HFFc6 (cell line): Measurements from ENCODE around the gene FBXO48. TPM values are rescaled to one million over a fixed set of nuclear protein-coding genes. Genes with fewer than 3 reads are reported as not detected.
A peak's percentile ranks its signal among the peaks of the same experiment; 100 is the strongest.

Experiments used
- DNase-seq: peaks from one replicate; pipeline ENCODE4 v3.0.0-alpha.2; 2018
- H3K27ac Mint-ChIP-seq: 2 replicates; pipeline ENCODE4 v1.8.0; 2020; ENCODE audit warnings: mild to moderate bottlenecking, mixed read lengths
- H3K27me3 Mint-ChIP-seq: 2 replicates; pipeline ENCODE4 v1.8.0; 2021; ENCODE audit warnings: mild to moderate bottlenecking, moderate library complexity, mixed read lengths; ENCODE audit not compliant: insufficient read depth
- H3K36me3 Mint-ChIP-seq: 2 replicates; pipeline ENCODE4 v1.8.0; 2021; ENCODE audit warnings: low read depth, mixed read lengths
- H3K4me1 Mint-ChIP-seq: 2 replicates; pipeline ENCODE4 v1.8.0; 2020; ENCODE audit warnings: low read depth, mixed read lengths
- H3K4me3 Mint-ChIP-seq: 2 replicates; pipeline ENCODE4 v1.8.0; 2020; ENCODE audit warnings: mild to moderate bottlenecking, moderate library complexity, mixed read lengths
- H3K9me3 Mint-ChIP-seq: 2 replicates; pipeline ENCODE4 v1.8.0; 2020; ENCODE audit warnings: mild to moderate bottlenecking, mixed read lengths
- long read RNA-seq: library from polyadenylated mRNA; unstranded; transcript quantifications from one replicate; pipeline ENCODE4 v2.0.0, GENCODE V29; 2019
- total RNA-seq, 6 experiments: library from RNA; stranded (reverse); fragmentation: NEBNext Ultra II Directional; extraction: Animal tissue kit (Norgen Biotek cat#: 25700); gene quantifications; 2 replicates in 1 of 6; 3 replicates in 5 of 6; pipeline ENCODE4 v1.2.3, GENCODE V29; 2021
- TF ChIP-seq, protein P1 (sequence below): fragments of 200-600 bp; sonication (generic); IDR thresholded peaks from 2 replicates; pipeline ENCODE4 v1.5.0; 2021; ENCODE audit warnings: antibody characterized with exemption, mild to moderate bottlenecking

Gene FBXO48, protein sequence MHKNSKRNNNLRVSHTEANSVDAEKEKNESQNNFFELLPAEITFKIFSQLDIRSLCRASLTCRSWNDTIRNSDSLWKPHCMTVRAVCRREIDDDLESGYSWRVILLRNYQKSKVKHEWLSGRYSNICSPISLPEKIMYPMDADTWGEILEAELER
- under 1 TPM; 0.40 to 0.85 (median 0.72) TPM for total RNA-seq
- long read RNA-seq, full-length matches to known transcripts = 1 of 1 reads
- long read RNA-seq, partial matches to known transcripts = 0 of 1 reads
- long read RNA-seq, other reads (novel, unspliced or antisense) = 0 of 1 reads

- TF ChIP-seq, protein P1, sequence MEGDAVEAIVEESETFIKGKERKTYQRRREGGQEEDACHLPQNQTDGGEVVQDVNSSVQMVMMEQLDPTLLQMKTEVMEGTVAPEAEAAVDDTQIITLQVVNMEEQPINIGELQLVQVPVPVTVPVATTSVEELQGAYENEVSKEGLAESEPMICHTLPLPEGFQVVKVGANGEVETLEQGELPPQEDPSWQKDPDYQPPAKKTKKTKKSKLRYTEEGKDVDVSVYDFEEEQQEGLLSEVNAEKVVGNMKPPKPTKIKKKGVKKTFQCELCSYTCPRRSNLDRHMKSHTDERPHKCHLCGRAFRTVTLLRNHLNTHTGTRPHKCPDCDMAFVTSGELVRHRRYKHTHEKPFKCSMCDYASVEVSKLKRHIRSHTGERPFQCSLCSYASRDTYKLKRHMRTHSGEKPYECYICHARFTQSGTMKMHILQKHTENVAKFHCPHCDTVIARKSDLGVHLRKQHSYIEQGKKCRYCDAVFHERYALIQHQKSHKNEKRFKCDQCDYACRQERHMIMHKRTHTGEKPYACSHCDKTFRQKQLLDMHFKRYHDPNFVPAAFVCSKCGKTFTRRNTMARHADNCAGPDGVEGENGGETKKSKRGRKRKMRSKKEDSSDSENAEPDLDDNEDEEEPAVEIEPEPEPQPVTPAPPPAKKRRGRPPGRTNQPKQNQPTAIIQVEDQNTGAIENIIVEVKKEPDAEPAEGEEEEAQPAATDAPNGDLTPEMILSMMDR = no peak
- Mint-ChIP-seq H3K9me3 (no peaks in the 10 kb centered on the region), H3K36me3 (no peaks in the 10 kb centered on the region), H3K27ac (peak within 1 kb of the TSS; percentile 91), H3K27me3 (no peaks in the 10 kb centered on the region; the same call in 1 of the 2 replicates), H3K4me3 (peak within 1 kb of the TSS; percentile 99), H3K4me1 (peaks cover 42% of the 10 kb centered on the region)
- peak; percentile 99 for DNase-seq
Observed at GRCh38 chr2:68467077-68467960, at the start of gene FBXO48, which contains the start of gene APLF. FBXO48 (minus strand) TSS chr2:68467294; CDS start chr2:68465145, 2,149 bp downstream. APLF (plus strand) TSS chr2:68467585; CDS start chr2:68467732, 147 bp downstream.

DNA sequence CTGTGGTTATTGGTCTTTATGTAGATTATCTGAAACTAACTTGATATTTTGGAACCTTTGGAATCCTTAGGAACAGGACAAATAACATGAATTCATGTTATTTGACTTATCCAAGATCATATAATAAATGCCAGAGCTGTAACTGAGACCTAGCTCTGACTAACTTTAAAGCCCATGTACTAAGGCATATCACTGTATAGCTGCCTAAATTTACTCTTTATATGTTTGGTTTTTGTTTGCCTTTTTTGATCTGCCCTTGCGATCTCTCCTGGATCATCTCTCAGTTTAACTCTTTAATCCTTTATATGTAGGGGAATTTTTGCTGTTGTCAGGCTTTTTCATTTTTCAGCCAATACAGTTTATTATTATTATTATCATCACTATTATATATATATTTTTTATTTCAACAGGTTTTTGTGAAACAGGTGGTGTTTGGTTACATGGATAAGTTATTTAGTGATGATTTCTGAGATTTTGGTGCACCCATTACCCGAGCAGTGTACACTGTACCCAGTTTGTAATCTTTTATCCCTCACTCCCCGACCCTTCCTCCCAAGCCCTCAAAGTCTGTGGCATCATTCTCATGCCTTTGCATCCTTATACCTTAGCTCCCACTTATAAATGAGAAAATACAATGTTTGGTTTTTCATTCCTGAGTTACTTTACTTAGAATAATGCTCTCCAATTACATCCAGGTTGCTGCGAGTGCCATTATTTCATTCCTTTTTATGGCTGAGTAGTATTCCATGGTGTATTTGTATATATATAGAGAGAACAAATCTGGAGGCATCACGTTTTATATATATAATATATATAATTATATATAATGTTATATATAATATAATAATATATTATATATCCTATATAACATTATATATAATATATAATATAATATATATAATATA, 49.2 kb upstream of the FBXO48 start:
- Mint-ChIP-seq H3K36me3 (no peaks in the 10 kb centered on the region), H3K9me3 (no peaks in the 10 kb centered on the region), H3K4me3 (no peak overlapping the region), H3K4me1 (no peaks in the 10 kb centered on the region), H3K27ac (no peak overlapping the region), H3K27me3 (no peaks in the 10 kb centered on the region)
- TF ChIP-seq, protein P1 = no peak
- no peak for DNase-seq

DNA sequence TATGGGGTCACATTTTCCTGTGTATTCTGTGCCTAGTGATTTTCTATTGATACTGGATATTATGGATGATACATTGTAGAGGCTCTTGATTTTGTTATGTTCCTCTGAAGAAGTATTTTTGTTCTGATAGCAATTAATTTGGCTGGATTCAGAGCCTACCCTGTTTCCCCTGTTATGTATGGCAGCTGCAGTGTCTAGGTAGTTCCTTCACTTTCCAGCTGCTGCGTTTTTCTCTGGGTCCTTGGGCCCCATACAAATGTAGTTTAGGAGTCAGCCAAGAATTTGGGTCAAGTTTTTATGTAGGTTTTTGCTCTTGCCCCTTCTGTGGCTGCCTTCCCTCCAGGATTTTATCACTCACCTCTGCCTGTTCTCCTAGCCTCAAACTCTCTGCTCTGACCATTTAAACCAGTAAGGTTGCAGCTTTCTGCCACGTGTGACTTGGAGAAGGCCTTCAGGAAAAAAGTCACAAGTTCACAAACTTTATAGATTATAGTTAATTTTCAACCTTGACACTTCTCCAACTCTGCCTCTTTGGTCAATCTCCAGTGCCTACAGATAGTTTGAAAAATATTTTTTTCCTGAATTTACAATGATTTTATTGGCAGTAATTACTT, 47.3 kb upstream of the FBXO48 start:
- Mint-ChIP-seq H3K4me3 (no peak overlapping the region), H3K27ac (no peak overlapping the region), H3K27me3 (no peaks in the 10 kb centered on the region), H3K9me3 (no peaks in the 10 kb centered on the region), H3K4me1 (peaks cover 5% of the 10 kb centered on the region; the same call in 1 of the 2 replicates), H3K36me3 (no peaks in the 10 kb centered on the region)
- TF ChIP-seq, protein P1 = no peak
- DNase-seq = no peak

- DNase-seq = no peak
- Mint-ChIP-seq H3K27ac (no peak overlapping the region), H3K27me3 (no peaks in the 10 kb centered on the region), H3K36me3 (no peaks in the 10 kb centered on the region), H3K4me1 (peaks cover 5% of the 10 kb centered on the region; the same call in 1 of the 2 replicates), H3K4me3 (no peak overlapping the region), H3K9me3 (no peaks in the 10 kb centered on the region)
- TF ChIP-seq, protein P1 = no peak
Observed at GRCh38 chr2:68512966-68513365, 45.9 kb upstream of the FBXO48 start.

DNA sequence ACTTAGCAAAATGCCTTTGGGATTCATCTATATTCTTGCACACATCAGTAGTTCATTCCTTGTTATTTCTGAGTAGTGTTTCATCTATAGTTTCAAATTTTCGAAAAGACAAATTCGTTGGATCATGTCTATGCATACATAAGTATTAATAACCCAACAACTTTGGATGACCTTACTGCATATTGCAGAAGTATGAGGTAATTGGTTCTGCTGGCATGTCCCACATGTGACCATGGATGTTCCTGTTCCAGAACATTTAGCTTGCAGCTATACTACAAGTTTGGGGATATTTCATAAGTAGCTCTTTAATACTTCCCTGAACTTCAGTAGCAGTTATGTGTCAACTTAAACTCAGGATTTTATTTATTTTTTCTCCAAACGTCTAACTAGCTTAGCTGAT, 45.2 kb upstream of the FBXO48 start:
- DNase-seq = no peak
- peaks cover 5% of the 10 kb centered on the region; the same call in 1 of the 2 replicates for H3K4me1 Mint-ChIP-seq
- TF ChIP-seq, protein P1 = no peak

More for the DNA sequence above, 45.2 kb upstream of the FBXO48 start:
- Mint-ChIP-seq H3K36me3 (no peaks in the 10 kb centered on the region), H3K27ac (no peak overlapping the region), H3K9me3 (no peaks in the 10 kb centered on the region), H3K27me3 (no peaks in the 10 kb centered on the region), H3K4me3 (no peak overlapping the region)
